NCI-H1105 (cell line): Measurements from ENCODE around the gene HHEX.
"Not testable (repeated sequence)": the region's sequence is repeated elsewhere in the genome, so short reads cannot be mapped to it uniquely, and the experiment has no call there.

Source experiments
- DNase-seq: peaks from one replicate; lab custom pipeline; 2025; lab: John Stamatoyannopoulos, UW

The HHEX gene

GRCh38 chr10:92737484-92737883, 47.7 kb downstream of the HHEX start:
- DNase-seq: no peak

GRCh38 chr10:92740762-92741161, 51.0 kb downstream of the HHEX start:
- DNase-seq: no peak

- DNase-seq: not testable (repeated sequence)
Measured at GRCh38 chr10:92741741-92742140, 52.0 kb downstream of the HHEX start.

GRCh38 chr10:92742331-92743228, 52.8 kb downstream of the HHEX start:
- no peak for DNase-seq
